ENCODE measurements around the gene PDC.

Gene PDC

DNA sequence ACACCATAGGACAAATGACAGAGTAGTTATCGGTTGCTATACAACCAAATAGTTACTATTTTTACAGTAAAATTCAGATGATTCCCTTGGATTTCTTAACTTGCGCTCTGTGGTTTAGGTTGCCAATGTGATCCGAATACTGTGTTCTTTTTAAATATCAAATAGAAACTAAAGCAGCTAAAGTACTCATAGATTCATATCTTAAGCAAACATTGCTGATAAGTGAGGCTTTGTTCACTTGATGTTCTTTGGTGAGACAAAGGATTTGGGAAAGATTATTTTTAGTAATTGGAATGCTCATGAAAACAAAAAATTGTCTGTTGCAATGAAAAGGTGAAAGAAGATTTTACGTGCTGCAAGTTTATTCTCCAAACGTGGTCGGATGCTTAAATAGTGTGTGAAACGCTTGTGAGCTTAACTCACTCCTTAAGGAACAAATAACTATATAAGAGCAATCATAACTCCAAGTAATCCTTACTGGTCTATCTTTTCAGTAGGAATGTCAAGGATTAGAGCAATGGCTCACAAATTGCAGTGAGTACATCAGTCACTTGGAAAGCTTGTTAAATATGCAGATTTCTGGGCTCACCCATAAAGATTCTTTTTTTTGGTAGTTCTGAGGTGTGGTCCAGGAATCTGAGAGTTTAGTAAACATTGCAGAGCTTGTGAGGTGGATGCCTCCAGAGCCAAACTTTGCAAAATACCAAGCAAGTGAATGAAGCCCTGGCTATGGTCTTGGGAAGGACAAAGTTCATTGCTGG, 31.8 kb upstream of the PDC start:
- no peaks in the 10 kb centered on the region for H3K27me3 ChIP-seq
- no peak for TF ChIP-seq Cebpa-rat (IDR thresholded peaks at IDR 0.05)
- no peak overlapping the region for H3K4me2 ChIP-seq
- no peak overlapping the region for H3K4me3 ChIP-seq
- no peak overlapping the region for H3K27ac ChIP-seq
- H3K36me3 ChIP-seq, result no peaks in the 10 kb centered on the region
- H3K9ac ChIP-seq, result no peak overlapping the region
- no peaks in the 10 kb centered on the region for H4K20me1 ChIP-seq
- H3K4me1 ChIP-seq, result no peaks in the 10 kb centered on the region
- H3K9me3 ChIP-seq, result no peaks in the 10 kb centered on the region

DNA sequence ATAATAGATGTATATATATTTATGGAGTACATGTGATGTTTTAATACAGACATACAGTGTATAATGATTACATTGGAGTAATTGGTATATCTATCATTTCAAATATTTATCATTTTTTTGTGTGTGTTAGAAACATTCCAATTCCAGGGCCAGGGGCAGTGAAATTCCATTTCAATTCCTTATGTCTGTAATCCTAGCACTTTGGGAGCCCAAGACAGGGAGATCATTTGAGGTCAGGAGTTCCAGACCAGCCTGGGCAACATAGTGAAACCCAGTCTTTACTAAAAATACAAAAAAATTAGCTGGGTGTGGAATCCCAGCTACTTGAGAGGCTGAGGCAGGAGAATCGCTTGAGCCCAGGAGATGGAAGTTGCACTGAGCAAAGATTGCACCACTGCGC, 30.4 kb upstream of the PDC start:
- no peaks in the 10 kb centered on the region for H3K9me3 ChIP-seq
- TF ChIP-seq Cebpa-rat (IDR thresholded peaks at IDR 0.05), result no peak
- H3K4me1 ChIP-seq, result no peaks in the 10 kb centered on the region
- no peak overlapping the region for H3K4me3 ChIP-seq
- H3K36me3 ChIP-seq, result no peaks in the 10 kb centered on the region
- H3K27ac ChIP-seq, result no peak overlapping the region
- H3K9ac ChIP-seq, result no peak overlapping the region
- H3K27me3 ChIP-seq, result no peaks in the 10 kb centered on the region
- H4K20me1 ChIP-seq, result no peaks in the 10 kb centered on the region
- no peak overlapping the region for H3K4me2 ChIP-seq

- Histone ChIP-seq H3K9ac (no peak overlapping the region), H3K36me3 (no peaks in the 10 kb centered on the region), H3K27ac (no peak overlapping the region), H3K4me1 (no peaks in the 10 kb centered on the region), H4K20me1 (no peaks in the 10 kb centered on the region), H3K4me2 (no peak overlapping the region), H3K9me3 (no peaks in the 10 kb centered on the region), H3K4me3 (no peak overlapping the region), H3K27me3 (no peaks in the 10 kb centered on the region)
- no peak for TF ChIP-seq Cebpa-rat (IDR thresholded peaks at IDR 0.05)
These were observed 26.2 kb upstream of the PDC start for GRCh38 chr1:186487163-186487562.

DNA sequence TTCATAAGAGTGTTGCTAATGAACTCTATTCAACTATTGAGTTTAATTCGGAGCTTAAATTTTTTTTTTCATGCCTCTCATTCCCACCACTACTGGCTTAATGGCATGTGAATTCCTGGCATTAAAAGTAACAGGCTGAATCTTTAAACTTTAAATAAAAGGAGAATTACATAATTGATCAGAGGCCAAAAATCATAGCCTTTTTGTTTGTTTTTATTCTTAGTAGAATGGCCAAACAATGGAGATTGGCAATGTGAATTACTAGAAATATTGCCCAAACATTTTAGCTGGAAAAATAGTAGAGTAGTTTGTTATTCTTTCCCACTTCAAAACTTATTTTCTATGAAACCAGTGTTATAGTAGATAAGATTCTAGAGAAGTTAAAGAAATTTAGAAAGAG, 25.1 kb upstream of the PDC start:
- Histone ChIP-seq H3K27me3 (no peaks in the 10 kb centered on the region), H3K27ac (no peak overlapping the region), H4K20me1 (no peaks in the 10 kb centered on the region), H3K9ac (no peak overlapping the region), H3K4me1 (no peaks in the 10 kb centered on the region), H3K4me2 (no peak overlapping the region), H3K9me3 (no peaks in the 10 kb centered on the region), H3K36me3 (no peaks in the 10 kb centered on the region), H3K4me3 (no peak overlapping the region)
- TF ChIP-seq Cebpa-rat (IDR thresholded peaks at IDR 0.05), result no peak

- Histone ChIP-seq H3K4me1 (no peaks in the 10 kb centered on the region), H3K4me3 (no peak overlapping the region), H3K9ac (no peak overlapping the region), H3K9me3 (no peaks in the 10 kb centered on the region), H3K27me3 (no peaks in the 10 kb centered on the region), H3K4me2 (no peak overlapping the region), H4K20me1 (no peaks in the 10 kb centered on the region), H3K27ac (no peak overlapping the region), H3K36me3 (no peaks in the 10 kb centered on the region)
- TF ChIP-seq Cebpa-rat (IDR thresholded peaks at IDR 0.05), result no peak
These were observed 22.6 kb upstream of the PDC start for GRCh38 chr1:186483561-186483960.

DNA sequence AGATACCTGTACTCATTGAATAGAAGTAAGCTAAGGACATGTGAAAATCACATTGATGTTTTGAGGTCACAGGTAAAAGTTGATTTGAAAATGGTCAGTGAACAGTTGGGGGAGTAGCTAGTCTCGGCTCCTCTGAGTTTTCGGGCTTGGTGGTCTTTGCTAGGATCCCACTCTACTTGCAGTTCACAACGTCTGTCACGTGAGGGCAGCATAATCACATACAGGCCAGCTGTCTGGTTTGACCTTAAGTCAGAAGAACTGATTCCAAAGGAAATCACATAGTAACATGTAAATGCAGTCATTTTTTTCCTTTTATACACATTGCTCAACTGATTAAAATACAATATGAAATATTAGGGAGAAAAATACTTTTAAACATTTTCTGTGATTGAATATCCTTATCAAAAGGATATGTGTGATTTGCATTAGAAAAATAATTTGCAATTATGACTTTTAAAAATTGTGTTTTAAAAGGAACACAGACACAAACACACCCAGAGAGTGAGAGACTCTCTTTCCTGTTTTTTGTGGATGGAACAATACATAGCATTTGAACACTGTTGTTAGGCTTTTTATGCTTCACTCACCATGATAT, 21.8 kb upstream of the PDC start:
- Histone ChIP-seq H3K27me3 (no peaks in the 10 kb centered on the region), H3K9ac (no peak overlapping the region), H3K4me2 (no peak overlapping the region), H3K27ac (no peak overlapping the region), H3K4me1 (no peaks in the 10 kb centered on the region), H3K9me3 (no peaks in the 10 kb centered on the region), H3K36me3 (no peaks in the 10 kb centered on the region), H4K20me1 (no peaks in the 10 kb centered on the region), H3K4me3 (no peak overlapping the region)
- TF ChIP-seq Cebpa-rat (IDR thresholded peaks at IDR 0.05), result no peak

GRCh38 chr1:186481303-186481888, 20.5 kb upstream of the PDC start:
- H3K4me3 ChIP-seq, result no peak overlapping the region
- no peak for TF ChIP-seq Cebpa-rat (IDR thresholded peaks at IDR 0.05)
- H3K4me2 ChIP-seq, result no peak overlapping the region
- no peaks in the 10 kb centered on the region for H3K9me3 ChIP-seq
- H4K20me1 ChIP-seq, result no peaks in the 10 kb centered on the region
- H3K36me3 ChIP-seq, result no peaks in the 10 kb centered on the region
- no peak overlapping the region for H3K9ac ChIP-seq
- no peaks in the 10 kb centered on the region for H3K4me1 ChIP-seq
- no peaks in the 10 kb centered on the region for H3K27me3 ChIP-seq
- H3K27ac ChIP-seq, result no peak overlapping the region

- H4K20me1 ChIP-seq, result no peaks in the 10 kb centered on the region
- no peaks in the 10 kb centered on the region for H3K4me1 ChIP-seq
- H3K9me3 ChIP-seq, result no peaks in the 10 kb centered on the region
- H3K4me2 ChIP-seq, result no peak overlapping the region
- no peak overlapping the region for H3K9ac ChIP-seq
- H3K36me3 ChIP-seq, result no peaks in the 10 kb centered on the region
- TF ChIP-seq Cebpa-rat (IDR thresholded peaks at IDR 0.05), result no peak
- H3K27ac ChIP-seq, result no peak overlapping the region
- no peak overlapping the region for H3K4me3 ChIP-seq
- no peaks in the 10 kb centered on the region for H3K27me3 ChIP-seq
These were observed 18.2 kb upstream of the PDC start for GRCh38 chr1:186479162-186479561.

GRCh38 chr1:186476264-186477040, 15.5 kb upstream of the PDC start:
- no peak overlapping the region for H3K4me2 ChIP-seq
- TF ChIP-seq Cebpa-rat (IDR thresholded peaks at IDR 0.05), result no peak
- H3K4me1 ChIP-seq, result no peaks in the 10 kb centered on the region
- no peak overlapping the region for H3K9ac ChIP-seq
- no peak overlapping the region for H3K4me3 ChIP-seq
- no peaks in the 10 kb centered on the region for H3K9me3 ChIP-seq
- H3K36me3 ChIP-seq, result no peaks in the 10 kb centered on the region
- no peaks in the 10 kb centered on the region for H4K20me1 ChIP-seq
- H3K27ac ChIP-seq, result no peak overlapping the region
- H3K27me3 ChIP-seq, result no peaks in the 10 kb centered on the region

GRCh38 chr1:186474208-186474607, 13.3 kb upstream of the PDC start:
- H3K27ac ChIP-seq, result no peak overlapping the region
- TF ChIP-seq Cebpa-rat (IDR thresholded peaks at IDR 0.05), result no peak
- H3K4me1 ChIP-seq, result no peaks in the 10 kb centered on the region
- no peaks in the 10 kb centered on the region for H3K27me3 ChIP-seq
- H3K4me3 ChIP-seq, result no peak overlapping the region
- no peaks in the 10 kb centered on the region for H3K9me3 ChIP-seq
- no peaks in the 10 kb centered on the region for H3K36me3 ChIP-seq
- H4K20me1 ChIP-seq, result no peaks in the 10 kb centered on the region
- H3K9ac ChIP-seq, result no peak overlapping the region
- no peak overlapping the region for H3K4me2 ChIP-seq

Data from BLaER1 (cell line).